HUDEP-2 (cell line): ENCODE data around the gene BCL2L1.

Experiments used
- DNase-seq, 76 experiments: peaks; one replicate each; lab custom pipeline; 2025; ENCODE audit not compliant: unreplicated experiment in 76 of 76; lab: John Stamatoyannopoulos, UW

Gene BCL2L1

DNA sequence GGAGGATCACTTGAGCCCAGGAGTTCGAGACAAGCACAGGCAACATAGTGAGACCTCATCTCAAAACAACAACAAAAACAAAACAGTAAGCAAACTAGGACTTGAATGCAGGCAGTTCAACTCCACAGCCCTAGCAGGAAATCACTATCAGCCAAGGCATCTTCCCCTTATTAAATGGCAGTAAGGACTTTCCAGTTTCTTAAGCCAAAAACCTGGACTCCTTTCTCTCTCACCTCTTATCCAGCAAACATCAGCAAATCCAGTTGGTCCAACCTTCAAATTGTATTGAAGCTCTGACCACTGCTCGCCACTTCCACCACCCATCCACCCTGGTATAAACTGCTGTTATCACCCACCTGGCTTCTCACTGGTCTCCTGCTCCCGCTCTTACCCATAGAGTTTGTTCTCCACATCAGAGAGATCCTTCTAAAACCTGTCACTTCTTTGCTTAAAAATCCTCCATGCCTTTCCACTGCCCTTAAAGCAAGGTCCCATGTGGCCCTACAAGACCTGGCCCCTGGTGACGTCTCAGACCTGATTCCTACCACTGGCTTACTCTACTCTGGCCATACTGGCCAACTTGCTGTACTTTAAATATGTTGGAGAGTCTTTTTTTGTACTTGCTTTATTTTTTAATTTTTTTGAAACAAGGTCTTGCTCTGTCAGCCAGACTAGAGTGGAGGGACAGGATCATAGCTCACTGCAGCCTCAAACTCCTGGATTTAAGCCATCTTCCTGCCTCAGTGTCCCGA, 27.6 kb downstream of the BCL2L1 start:
- DNase-seq, result no peak

DNA sequence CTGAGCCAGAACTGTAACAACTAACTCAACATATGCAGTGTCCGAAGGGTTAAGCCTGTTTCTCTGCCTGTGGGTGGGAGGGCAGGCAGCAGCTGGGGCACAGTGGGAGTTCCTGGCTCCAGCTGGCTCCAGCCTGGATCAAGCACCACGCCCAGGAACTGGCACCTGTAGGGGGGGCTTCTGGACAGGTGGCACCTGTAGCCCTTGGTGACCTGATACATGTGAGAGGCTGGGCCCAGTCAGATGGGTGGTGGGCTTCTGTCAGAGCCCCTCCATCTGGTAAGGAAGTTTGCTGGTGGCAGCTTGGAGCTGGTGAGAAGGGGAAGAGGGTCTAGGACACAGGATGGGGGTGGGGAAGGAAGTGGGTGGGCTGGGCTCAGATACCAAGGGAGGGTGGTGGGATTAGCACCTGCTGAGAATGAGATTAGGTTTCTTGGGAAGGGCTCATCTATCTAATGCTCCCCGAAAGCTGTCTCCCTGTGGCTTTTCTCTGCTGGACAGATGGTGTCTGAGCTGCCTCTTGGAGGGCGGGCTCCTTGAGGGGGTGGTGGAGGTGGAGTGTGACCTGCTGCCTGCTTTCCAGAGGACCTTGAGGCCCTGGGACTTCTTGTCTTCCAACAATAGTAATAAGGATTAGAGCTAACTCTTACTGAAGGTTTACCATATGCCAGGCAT, 28.5 kb downstream of the BCL2L1 start:
- no peak for DNase-seq

DNA sequence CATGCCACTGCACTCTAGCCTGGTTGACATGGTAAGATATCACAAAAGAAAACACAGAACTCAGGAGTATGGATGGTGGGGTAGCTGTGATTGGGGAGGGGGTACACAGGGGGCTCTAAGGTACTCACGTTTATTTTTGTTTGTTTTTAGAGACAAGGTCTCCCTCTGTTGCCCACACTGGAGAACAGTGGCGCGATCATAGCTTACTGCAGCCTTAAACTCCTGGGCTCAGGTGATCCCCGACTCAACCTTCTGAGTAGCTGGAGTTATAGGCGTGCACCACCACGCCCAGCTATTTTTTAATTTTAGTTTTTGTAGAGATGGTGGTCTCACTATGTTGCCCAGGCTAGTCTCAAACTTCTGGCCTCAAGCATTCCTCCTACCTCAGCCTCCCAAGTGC, 29.3 kb downstream of the BCL2L1 start:
- no peak for DNase-seq

DNA sequence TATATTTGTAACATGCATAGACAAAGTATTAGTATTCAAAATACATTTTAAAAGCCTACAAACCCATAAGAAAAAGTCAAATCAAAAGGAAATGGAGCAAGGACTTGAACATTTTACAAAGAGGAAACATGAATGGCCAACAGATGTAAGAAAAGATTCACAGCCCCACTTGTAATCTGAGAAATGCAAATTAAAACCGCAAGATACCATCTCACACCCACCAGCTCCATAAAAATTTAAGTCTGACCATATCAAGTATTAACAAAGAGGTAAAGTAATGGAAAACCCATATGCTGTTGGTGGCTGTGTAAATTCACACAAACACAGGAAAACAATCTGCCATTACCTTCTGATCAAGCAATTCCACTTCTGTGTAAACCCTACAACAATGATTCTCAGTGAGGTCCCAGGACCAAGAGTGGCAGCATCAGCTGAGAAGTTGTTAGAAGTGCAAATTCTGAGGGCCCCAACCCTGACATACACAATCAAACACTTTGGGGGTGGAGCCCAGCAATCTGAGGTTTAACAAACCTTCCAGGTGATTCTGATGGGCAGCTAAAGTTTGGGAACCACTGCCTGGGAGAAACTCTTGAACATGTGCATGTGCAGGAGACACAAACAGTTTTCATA, 30.9 kb downstream of the BCL2L1 start:
- no peak for DNase-seq

DNA sequence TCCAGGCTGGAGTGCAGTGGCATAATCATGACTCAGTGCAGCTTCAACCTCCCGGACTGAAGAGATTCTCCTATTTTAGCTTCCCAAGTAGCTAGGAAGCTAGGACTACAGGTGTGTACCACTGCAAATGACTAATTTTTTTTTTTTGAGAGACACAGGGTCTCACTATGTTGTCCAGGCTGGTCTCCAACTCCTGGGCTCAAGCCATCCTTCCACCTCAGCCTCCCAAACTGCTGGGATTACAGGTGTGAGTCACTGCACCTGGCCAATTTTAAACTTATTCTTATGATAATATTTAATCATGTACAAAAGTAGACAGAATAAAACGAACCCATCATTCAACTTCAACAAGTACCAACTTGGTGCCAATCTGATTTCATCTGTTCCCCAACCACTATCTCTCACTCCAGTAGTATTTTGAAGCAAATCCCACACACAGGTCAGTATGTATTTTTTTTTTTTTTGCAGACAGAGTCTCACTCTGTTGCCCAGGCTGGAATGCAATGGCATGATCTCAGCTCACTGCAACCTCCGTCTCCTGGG, 32.5 kb downstream of the BCL2L1 start:
- peak in 3 of 76 experiments; percentile 14 to 36 (median 27) for DNase-seq

DNA sequence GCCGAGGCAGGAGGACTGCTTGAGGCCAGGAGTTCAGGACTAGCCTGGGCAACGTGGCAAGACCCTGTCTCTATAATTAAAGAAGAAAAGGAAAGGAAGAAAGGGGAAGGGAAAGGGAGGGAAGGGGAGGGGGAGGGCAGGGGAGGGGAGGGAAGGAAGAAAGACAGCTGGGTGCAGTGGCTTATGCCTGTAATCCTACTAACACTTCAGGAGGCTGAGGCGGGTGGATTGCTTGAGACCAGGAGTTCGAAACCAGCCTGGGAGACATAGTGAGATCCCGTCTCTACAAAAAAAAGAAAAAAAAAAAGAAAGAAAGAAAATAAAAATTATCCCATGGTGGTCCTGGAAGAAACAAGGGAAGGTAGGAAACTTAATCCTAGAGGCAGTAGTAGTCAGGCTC, 33.5 kb downstream of the BCL2L1 start:
- DNase-seq, result no peak

DNA sequence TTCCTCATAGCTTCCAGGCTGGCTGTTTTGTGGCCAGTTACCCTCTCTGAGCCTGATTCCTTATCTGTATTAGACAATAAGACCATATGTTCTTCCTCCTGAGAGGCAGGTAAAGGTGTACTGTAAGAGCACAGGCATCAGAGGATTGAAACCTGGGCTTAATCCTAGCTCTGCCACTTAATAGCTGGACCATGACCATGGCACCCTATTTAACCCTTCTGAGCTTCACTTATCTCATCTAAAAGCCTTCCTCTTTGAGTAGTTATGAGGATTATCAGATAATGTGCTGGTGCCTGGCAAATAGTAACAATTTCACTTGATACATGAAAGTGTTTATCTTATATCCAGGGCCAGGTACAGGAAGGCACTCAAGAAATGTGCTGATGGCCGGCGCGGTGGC, 34.9 kb downstream of the BCL2L1 start:
- DNase-seq, result no peak

DNA sequence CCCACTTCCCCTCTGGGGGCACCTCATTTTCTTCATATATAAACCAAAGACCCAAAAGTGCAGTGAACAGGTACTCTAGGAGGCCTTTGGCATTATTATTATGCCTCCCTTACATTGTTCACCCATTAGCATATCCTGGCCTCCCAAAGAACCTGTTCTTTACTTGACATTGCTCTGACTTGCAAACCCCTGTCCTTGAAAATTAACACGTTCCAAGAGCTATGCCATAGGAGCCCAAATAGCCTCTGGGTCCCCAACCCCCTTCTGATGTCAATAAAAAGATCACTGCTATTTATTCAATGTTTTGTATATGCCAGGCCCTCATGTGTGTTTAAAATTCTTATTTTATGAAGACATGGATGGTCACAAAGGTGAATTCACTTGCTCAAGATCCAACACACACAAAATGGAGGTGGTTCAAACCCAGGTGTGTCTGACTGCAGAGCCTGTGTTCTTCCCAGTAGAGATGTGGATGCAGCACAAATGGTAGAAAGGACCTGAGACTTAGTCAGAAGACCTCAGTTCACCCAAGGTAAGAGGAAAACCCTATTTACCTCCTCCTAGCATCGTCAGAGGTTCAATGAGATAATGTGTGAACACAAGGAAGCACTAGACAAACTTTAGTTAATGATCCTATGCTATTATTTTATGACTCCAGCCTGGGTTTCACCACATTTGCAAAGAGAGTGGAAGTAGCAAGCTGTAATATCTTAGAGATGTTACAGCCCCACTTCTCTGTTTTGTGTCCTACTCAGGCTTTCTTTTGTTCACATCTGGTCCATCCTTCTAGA, 36.6 kb downstream of the BCL2L1 start:
- DNase-seq, result no peak

DNA sequence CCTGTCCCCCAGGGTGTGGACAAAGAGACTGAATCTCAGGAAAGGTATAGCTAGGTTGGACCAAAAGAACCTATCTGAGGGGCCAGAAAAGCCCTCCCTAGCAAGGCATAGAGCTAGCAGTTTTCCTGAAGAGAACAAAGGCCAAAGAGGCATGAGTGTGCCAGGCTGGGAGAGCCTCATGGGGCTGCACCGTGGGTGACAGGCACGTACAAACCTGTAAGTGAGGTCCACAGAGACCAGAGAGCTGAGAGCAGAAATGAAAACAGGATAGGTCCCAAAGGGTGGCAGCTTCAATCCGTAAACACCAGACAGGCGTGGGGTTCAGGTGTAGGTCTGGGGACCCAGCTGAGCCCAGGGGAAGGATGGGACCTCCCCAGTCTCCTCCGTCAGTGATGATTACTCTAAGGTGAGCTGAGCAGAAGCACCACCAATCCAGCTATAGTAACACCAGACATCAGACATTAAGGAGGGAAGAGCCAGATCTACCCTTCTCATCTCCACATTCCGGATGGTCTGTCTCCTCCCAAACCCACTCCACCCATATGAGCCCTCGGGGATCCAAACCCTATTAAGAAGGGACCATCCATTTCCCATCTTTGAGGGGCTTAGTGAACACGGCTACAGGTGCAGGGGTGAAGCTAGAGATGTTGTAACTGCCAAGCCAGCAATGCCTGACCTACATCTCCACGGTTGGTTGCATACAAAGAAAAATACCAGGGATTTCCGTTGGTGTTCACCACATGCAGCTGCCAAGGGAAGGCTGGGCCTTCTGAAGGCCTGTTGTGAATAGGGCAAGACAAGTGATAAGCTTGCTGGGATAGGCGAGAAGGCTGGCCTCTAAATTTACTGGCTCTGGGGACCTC, 38.3 kb downstream of the BCL2L1 start:
- DNase-seq, result peak in 3 of 76 experiments; percentile 21 to 33 (median 24)

DNA sequence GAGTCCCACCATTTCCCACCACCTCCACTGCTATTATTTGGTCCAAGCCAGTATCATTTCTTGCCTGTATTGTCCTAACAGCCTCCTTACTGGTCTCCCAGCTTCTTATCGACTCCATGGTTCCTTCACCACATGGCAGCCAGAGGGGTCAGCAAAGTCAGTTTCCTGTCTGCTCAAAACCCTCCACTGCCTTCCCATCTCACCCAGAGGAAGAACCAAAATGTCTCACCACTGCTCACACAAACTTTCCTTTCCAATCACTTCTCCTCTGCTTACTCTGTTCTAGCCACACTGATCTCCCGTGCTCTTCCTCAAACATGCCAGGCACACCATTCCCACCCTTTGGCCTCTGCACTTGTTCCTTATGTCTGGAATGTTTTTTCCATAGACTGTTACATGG, 39.7 kb downstream of the BCL2L1 start:
- DNase-seq, result no peak

DNA sequence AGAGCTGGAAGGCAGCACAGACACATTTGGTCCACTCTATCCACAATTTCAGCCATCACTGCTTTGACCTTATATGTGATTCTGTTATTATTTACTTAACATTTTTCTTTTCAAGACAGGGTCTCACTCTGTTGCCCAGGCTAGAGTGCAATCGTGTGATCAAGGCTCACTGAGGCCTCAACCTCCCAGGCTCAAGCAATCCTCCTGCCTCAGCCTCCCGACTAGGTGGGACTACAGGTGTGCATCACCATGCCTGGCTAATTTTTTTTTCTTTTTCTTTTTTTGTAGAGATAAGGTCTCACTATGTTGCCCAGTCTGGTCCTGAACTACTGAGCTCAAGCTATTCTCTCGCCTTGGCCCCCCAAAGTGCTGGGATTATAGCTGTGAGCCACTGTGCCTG, 40.3 kb downstream of the BCL2L1 start:
- DNase-seq, result no peak

DNA sequence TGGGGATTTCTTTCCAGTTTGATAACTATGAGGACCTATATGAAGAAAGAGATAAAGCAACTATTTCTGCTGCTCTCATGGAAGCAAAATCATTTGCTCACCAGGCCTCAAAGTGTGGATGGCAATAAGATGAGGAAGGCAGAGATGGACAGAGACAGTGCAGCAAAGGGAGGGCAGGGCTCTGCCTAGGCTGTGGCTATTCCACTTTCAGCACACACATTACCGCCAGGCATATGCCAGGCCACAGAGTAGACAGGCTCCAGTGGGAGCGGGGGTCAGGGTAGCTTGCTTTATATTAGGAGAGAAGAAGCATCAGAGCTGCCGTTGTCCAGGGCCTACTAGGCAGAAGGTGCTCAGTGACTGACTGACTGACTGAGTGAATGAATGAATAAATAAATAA, 40.9 kb downstream of the BCL2L1 start:
- DNase-seq, result no peak

DNA sequence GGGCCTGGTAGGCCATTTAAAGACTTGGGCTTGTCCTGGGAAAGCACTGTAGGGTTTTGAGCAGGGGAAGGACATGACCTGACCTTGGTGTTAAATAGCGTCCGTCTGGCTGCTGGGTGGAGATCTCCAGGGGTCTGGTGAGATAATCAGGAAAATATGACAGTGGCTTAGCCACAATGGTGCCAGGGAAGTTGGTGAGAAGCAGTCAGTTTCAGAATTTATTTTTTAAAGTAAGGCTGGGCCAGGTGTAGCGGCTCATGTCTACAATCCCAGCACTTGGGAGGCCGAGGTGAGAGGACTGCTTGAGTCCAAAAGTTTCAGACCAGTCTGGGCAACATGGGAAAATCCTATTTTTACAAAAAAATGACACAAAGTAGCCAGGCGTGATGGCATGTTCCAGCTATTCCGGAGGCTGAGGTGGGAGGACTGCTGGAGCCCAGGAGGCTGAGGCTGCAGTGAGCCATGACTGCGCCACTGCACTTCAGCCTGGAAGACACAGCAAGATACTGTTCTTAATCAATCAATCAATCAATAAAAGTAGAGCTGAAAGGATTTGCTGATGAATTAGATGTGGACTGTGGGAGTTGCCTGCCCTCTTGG, 41.4 kb downstream of the BCL2L1 start:
- peak in 1 of 76 experiments; percentile 28 for DNase-seq

DNA sequence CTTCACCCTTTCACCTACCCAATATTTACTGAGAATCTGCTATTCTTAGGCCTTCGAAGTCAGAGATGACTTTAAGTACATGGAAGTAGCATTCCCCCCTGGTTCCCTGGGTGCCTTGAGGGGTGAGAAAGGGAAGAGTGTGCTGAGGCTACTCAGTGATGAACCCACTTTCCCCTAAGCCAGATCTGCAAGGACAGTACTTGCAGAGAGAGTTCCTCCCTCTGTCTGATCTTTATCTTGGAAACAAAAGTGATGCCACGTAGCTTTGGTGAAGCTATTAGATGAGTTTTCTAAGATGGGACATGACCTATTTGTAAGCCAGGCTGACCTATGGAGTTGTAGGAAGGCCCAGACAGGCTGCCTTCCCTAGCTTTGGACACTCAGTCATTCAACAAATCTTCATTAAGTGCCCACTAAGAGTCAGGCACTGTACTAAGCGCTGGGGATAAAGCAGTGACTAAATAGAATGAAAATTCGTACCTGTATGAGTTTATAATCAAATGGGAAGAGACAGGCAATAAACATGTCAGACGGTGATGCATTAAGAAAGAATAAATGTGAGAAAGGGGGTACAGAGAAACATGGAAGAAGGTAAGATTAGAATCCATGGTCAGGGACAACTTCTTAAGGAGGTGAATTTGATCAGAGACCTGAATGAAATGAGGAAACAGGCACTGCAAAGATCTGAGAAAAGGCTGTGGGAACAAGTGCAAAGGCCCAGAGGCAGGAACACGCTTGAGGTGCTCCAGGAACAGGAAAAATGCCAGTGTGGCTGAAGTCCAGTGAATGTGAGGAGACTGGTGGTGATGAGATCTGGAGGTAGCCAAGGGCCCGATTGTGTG, 42.2 kb downstream of the BCL2L1 start:
- peak in 11 of 76 experiments; percentile 11 to 39 (median 20) for DNase-seq

DNA sequence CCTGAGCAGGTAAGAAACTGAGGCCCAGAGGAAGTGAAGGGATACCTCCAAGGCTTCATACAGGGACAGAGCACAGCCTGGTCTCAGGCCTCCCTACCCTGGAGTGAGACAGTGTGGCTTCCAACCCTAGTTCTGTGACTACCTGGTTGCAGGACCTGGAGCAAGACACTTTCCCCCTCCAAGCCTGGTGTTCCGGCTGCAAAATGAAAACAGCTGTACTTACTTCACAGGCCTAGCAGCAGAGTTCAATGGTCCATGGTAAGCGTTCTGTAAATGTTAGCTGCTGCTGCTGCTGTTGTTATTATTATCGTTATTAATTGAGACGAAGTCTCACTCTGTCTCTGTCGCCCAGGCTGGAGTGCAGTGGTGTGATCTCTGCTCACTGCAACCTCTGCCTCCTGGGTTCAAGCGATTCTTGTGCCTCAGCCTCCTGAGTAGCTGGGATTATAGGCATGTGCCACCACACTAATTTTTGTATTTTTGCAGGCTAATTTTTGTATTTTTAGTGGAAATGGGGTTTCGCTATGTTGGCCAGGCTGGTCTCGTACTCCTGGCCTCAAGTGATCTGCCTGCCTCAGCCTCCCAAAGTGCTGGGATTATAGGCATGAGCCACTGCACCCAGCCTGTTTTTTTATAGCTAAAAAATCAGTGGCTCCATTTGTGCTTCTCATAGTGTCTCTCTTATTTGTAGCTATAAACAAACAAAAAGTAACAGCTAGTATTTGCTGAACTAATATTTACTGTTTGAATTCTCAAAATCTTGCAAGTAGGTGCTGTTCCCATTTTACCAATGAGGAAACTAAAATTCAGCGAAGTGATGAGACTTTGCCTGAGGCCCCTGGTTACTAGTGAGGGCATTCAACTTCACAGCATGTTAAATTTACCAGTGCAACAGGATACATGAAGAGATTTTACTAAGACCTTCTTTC, 43.0 kb downstream of the BCL2L1 start:
- DNase-seq, result no peak

DNA sequence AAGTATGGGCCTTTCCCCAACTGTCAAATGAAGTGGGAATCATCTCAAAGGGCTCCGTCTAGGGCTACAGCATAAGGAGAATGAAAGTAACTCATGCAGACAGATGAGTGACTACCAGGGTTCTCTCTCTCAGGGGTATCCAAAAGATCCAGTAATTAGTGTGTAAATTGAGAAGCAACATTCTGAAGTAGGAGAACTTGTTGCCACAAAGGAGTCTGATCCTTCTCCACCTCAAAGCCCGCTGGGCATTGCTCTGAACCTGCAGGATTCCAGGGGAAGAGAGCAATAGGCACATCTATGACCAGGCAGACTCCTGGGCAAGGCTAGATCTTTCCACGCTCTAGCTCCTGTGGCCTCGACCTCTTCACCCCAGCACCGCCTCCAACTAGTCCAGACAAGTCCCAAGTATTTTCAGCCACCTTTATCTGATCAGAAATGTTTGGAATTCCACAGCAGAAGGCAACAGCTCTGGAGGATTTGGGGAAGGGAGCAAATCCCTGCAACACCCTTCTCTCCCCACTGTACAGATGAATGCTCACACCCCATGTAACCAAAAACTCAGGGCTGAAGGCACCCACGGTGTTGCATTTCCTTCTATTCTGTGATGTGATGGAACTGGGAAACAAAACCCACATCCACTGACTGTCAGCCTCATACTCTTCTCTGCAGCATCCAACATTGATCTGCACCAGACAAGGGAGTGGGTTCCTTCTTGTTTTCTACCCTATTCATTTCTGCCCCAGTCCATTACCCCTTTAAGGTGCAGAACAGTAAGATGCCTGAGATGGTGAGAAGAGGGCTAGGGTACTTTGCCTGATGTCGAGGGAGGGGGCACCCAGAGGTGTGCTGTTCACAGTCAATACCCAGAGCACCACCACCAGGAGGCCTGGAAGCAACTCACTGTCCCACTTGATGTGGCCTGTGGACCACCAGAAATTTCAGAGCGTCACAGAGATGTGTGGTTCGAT, 44.0 kb downstream of the BCL2L1 start:
- DNase-seq, result no peak
